K562 (cell line): ENCODE data around the gene RPS2. TPM values are rescaled to one million over a fixed set of nuclear protein-coding genes. Genes with fewer than 3 reads are reported as not detected.

Experiments
- ATF1 ChIP-seq, 2 experiments: fragments of 450-650 bp in 1 of 2; IDR thresholded peaks; 2 replicates each; pipeline ENCODE4 v1.6.1; 2016; ENCODE audit warnings: missing compliant biosample characterization in 1 of 2, missing genetic modification characterization in 1 of 2
- CBX8 ChIP-seq: fragments of 200-600 bp; sonication (generic); IDR thresholded peaks from 2 replicates; pipeline ENCODE4 v1.6.1; 2012; ENCODE audit warnings: borderline replicate concordance, mixed run types, low read depth, mild to moderate bottlenecking, moderate library complexity, mixed read lengths, low read length, control low read depth, inconsistent platforms; ENCODE audit not compliant: poor library complexity, severe bottlenecking; ENCODE audit errors: extremely low read depth
- CCAR2 ChIP-seq: fragments of 200-400 bp; formaldehyde crosslinking; IDR thresholded peaks from 2 replicates; pipeline ENCODE4 v1.6.1; 2017; ENCODE audit warnings: mild to moderate bottlenecking, low read depth, low read length
- POLR2A ChIP-seq: fragments of 450-650 bp; conservative IDR thresholded peaks from 2 replicates; pipeline ENCODE4 v1.6.1; 2016
- POLR2G ChIP-seq: fragments of 200-400 bp; formaldehyde crosslinking; IDR thresholded peaks from 2 replicates; pipeline ENCODE4 v1.6.1; 2017; ENCODE audit warnings: low read depth, mild to moderate bottlenecking, antibody characterized with exemption, low read length, moderate library complexity
- TBL1XR1 ChIP-seq, 2 experiments: IDR thresholded peaks; 2 replicates each; pipeline ENCODE4 v1.6.1; 2012; ENCODE audit warnings: improper control_type of control experiment in 2 of 2, low read length in 2 of 2, mild to moderate bottlenecking in 1 of 2
- TCF7 ChIP-seq: sonication (generic); IDR thresholded peaks from 2 replicates; pipeline ENCODE4 v1.6.1; 2016; ENCODE audit warnings: antibody characterized with exemption, borderline replicate concordance
- ZBTB7A ChIP-seq: IDR thresholded peaks from 2 replicates; pipeline ENCODE4 v1.6.1; 2011; ENCODE audit warnings: low read depth, mild to moderate bottlenecking, low read length, moderate library complexity, borderline replicate concordance; ENCODE audit not compliant: control insufficient read depth
- ZEB2 ChIP-seq: fragments of 450-650 bp; IDR thresholded peaks from 2 replicates; pipeline ENCODE4 v1.6.1; 2016
- polyA plus RNA-seq, 8 experiments: library from polyadenylated mRNA; depleted of rRNA in 4 of 8; stranded (reverse) in 5 of 8; unstranded in 3 of 8; fragments of >200 nt; fragmentation: Nextera tagmentation in 2 of 8; fragmentation: Illumina TruSeq in 1 of 8; extraction: Ambion mirVana in 2 of 8; extraction: Trizol in 1 of 8; gene quantifications; 2 replicates each; pipeline versions ENCODE4 v1.2.1 to v1.2.3, GENCODE V29; 2011 to 2014; ENCODE audit warnings: inconsistent platforms in 1 of 8, missing spikeins in 1 of 8
- total RNA-seq, 7 experiments: library from RNA; depleted of rRNA in 6 of 7; stranded (reverse); fragments of >200 nt in 6 of 7; fragmentation: Illumina TruSeq in 2 of 7; extraction: Trizol in 2 of 7; gene quantifications; 2 replicates each; pipeline versions ENCODE4 v1.2.1 to v1.2.3, GENCODE V29; 2011 to 2021; ENCODE audit warnings: low replicate concordance in 1 of 7
- TF ChIP-seq, protein P1 (sequence below), 2 experiments: fragments of 450-650 bp in 1 of 2; sonication (generic) in 1 of 2; formaldehyde crosslinking in 1 of 2; IDR thresholded peaks; 2 replicates each; pipeline versions ENCODE4 v1.7.1 to v1.9.0; 2016 to 2022; ENCODE audit warnings: inconsistent platforms in 1 of 2, mild to moderate bottlenecking in 1 of 2, missing genetic modification reagents in 1 of 2
- TF ChIP-seq, protein P2 (sequence below), 3 experiments: fragments of 200-800 bp in 1 of 3; sonication (Bioruptor generic) in 1 of 3; sonication (generic) in 1 of 3; formaldehyde crosslinking in 1 of 3; IDR thresholded peaks; 2 replicates each; pipeline versions ENCODE4 v1.6.1 to v1.8.0; 2016 to 2022; ENCODE audit warnings: mild to moderate bottlenecking in 2 of 3, missing compliant biosample characterization in 2 of 3, missing genetic modification characterization in 2 of 3, missing genetic modification reagents in 1 of 3
- TF ChIP-seq, protein P3 (sequence below): sonication (generic); formaldehyde crosslinking; IDR thresholded peaks from 2 replicates; pipeline ENCODE4 v1.5.0; 2020; ENCODE audit warnings: missing genetic modification reagents
- TF ChIP-seq, protein P4 (sequence below): fragments of 450-650 bp; IDR thresholded peaks from 2 replicates; pipeline ENCODE4 v1.6.1; 2017; ENCODE audit warnings: mild to moderate bottlenecking, moderate library complexity

The RPS2 gene
- total and polyA plus RNA-seq, 9 of the 15 experiments (the other 6 are each of a cell fraction or from before 2014, with no cell fraction given), result 834 to 4,794 (median 3,793) TPM

DNA sequence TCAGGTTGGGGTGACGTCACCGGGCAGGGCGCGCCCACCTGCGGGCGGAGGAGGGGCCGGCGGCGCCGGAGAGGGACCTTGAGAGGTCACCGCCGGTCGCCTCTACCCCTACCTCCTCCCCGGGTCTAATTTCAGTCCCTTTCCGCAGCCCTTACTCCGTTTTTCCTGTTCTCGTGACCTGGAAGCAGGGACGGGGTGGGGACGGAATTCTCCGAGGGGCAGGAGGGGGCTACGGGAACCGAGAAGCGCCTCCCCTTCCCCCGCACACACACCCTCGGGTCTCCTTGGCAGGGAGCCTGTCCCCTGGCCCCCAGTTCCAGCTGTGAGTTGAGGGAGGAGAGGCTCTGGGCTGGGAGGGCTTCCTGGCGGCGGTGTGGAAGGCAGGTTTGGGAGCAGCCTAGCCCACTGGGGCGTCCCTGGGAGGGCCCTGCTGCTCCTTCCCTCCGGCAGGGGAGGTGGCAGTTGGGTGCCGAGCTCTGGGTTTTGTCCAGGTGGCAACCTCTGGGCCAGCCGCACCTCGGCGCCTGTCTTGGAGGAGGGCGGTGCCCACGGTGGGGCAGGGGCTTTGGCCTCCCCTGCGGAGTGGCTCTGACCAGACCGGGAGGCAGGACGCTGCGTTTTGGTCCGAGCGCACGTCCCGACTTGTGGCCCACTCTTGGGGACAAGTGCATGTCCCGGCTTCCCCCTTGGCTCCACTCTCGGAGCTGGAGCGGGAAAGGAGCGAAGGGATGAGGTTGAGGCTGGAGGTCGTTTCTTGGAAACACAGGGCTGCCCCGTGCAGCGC, 25.9 kb upstream of the RPS2 start (continued):
- TF ChIP-seq ATF1 (CRISPR knock-in tag; IDR thresholded peaks at IDR 0.05), result peak; percentile 39; the same call in 1 of the 2 replicates
- TF ChIP-seq ATF1 (tag; IDR thresholded peaks at IDR 0.05), result peak; percentile 36
- no peak for TF ChIP-seq ZEB2
- TF ChIP-seq ZBTB7A, result peak; percentile 91; the same call in 1 of the 2 replicates
- TF ChIP-seq, protein P1, sequence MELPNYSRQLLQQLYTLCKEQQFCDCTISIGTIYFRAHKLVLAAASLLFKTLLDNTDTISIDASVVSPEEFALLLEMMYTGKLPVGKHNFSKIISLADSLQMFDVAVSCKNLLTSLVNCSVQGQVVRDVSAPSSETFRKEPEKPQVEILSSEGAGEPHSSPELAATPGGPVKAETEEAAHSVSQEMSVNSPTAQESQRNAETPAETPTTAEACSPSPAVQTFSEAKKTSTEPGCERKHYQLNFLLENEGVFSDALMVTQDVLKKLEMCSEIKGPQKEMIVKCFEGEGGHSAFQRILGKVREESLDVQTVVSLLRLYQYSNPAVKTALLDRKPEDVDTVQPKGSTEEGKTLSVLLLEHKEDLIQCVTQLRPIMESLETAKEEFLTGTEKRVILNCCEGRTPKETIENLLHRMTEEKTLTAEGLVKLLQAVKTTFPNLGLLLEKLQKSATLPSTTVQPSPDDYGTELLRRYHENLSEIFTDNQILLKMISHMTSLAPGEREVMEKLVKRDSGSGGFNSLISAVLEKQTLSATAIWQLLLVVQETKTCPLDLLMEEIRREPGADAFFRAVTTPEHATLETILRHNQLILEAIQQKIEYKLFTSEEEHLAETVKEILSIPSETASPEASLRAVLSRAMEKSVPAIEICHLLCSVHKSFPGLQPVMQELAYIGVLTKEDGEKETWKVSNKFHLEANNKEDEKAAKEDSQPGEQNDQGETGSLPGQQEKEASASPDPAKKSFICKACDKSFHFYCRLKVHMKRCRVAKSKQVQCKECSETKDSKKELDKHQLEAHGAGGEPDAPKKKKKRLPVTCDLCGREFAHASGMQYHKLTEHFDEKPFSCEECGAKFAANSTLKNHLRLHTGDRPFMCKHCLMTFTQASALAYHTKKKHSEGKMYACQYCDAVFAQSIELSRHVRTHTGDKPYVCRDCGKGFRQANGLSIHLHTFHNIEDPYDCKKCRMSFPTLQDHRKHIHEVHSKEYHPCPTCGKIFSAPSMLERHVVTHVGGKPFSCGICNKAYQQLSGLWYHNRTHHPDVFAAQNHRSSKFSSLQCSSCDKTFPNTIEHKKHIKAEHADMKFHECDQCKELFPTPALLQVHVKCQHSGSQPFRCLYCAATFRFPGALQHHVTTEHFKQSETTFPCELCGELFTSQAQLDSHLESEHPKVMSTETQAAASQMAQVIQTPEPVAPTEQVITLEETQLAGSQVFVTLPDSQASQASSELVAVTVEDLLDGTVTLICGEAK (IDR thresholded peaks at IDR 0.05), result 0 out of 2 replicates have a peak, but pooled peaks have one; percentile 23
- TF ChIP-seq, protein P1 (CRISPR knock-in tag; IDR thresholded peaks at IDR 0.05), result no peak
- TF ChIP-seq POLR2A, result peak; percentile 35; the same call in 1 of the 2 replicates
- TF ChIP-seq, protein P2, sequence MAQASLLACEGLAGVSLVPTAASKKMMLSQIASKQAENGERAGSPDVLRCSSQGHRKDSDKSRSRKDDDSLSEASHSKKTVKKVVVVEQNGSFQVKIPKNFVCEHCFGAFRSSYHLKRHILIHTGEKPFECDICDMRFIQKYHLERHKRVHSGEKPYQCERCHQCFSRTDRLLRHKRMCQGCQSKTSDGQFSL (CRISPR knock-in tag; IDR thresholded peaks at IDR 0.05), result no peak
- TF ChIP-seq, protein P2 (tag; IDR thresholded peaks at IDR 0.05), result no peak
- TF ChIP-seq TCF7, result no peak
- TF ChIP-seq, protein P3, sequence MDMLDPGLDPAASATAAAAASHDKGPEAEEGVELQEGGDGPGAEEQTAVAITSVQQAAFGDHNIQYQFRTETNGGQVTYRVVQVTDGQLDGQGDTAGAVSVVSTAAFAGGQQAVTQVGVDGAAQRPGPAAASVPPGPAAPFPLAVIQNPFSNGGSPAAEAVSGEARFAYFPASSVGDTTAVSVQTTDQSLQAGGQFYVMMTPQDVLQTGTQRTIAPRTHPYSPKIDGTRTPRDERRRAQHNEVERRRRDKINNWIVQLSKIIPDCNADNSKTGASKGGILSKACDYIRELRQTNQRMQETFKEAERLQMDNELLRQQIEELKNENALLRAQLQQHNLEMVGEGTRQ (CRISPR knock-in tag), result no peak
- TF ChIP-seq CCAR2, result no peak
- TF ChIP-seq TBL1XR1 (IDR thresholded peaks at IDR 0.05; ENCODE audit: low read length in 2 of 2), result no peak
- TF ChIP-seq POLR2G, result peak; percentile 20; the same call in 1 of the 2 replicates
- no peak for TF ChIP-seq CBX8
- TF ChIP-seq, protein P4, sequence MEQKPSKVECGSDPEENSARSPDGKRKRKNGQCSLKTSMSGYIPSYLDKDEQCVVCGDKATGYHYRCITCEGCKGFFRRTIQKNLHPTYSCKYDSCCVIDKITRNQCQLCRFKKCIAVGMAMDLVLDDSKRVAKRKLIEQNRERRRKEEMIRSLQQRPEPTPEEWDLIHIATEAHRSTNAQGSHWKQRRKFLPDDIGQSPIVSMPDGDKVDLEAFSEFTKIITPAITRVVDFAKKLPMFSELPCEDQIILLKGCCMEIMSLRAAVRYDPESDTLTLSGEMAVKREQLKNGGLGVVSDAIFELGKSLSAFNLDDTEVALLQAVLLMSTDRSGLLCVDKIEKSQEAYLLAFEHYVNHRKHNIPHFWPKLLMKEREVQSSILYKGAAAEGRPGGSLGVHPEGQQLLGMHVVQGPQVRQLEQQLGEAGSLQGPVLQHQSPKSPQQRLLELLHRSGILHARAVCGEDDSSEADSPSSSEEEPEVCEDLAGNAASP, result no peak
